Gastroesophageal sphincter (tissue), 4 donors: ENCODE results near the gene ZNF35. TPM values are rescaled to one million over a fixed set of nuclear protein-coding genes. Genes with fewer than 3 reads are reported as not detected.

Experiments used
- ATAC-seq: fragments of 150-250 bp; one replicate; pipeline ENCODE4 v1.9.1; 2016; ENCODE audit warnings: mild to moderate bottlenecking, moderate library complexity
- H3K27ac ChIP-seq, 4 donors: fragments of 200-600 bp; sonication (generic) in 3 of 4; 1 replicate in 3 of 4; 2 replicates in 1 of 4; pipeline ENCODE4 v1.5.1; 2016 to 2019
- H3K27me3 ChIP-seq: fragments of 200-600 bp; sonication (generic); one replicate; pipeline ENCODE4 v1.5.1; 2019
- H3K36me3 ChIP-seq, 2 donors: fragments of 200-600 bp; sonication (generic); one replicate each; pipeline ENCODE4 v1.5.1; 2019; ENCODE audit warnings: control low read depth in 1 of 2
- H3K4me1 ChIP-seq, 3 donors: fragments of 200-600 bp; sonication (generic); 1 replicate in 2 of 3; 2 replicates in 1 of 3; pipeline ENCODE4 v1.5.1; 2016 to 2019; ENCODE audit warnings: control low read depth in 2 of 3
- H3K4me3 ChIP-seq, 2 donors: fragments of 200-600 bp; sonication (generic); one replicate each; pipeline ENCODE4 v1.5.1; 2019; ENCODE audit warnings: mild to moderate bottlenecking in 1 of 2, moderate library complexity in 1 of 2
- H3K9me3 ChIP-seq, 3 donors: fragments of 200-600 bp; sonication (generic); one replicate each; pipeline ENCODE4 v1.5.1; 2017 to 2019; ENCODE audit warnings: control low read depth in 2 of 3
- EP300 ChIP-seq: sonication (generic); formaldehyde crosslinking; IDR thresholded peaks from one replicate; pipeline ENCODE4 v1.6.1; 2017; ENCODE audit warnings: antibody characterized with exemption, mild to moderate bottlenecking
- POLR2A ChIP-seq, 2 donors: fragments of 450-650 bp; IDR thresholded peaks; one replicate each; pipeline ENCODE4 v1.6.1; 2017; ENCODE audit warnings: antibody characterized with exemption in 2 of 2, mild to moderate bottlenecking in 2 of 2, moderate library complexity in 1 of 2
- POLR2AphosphoS5 ChIP-seq: sonication (generic); formaldehyde crosslinking; IDR thresholded peaks from one replicate; pipeline ENCODE4 v1.6.1; 2017; ENCODE audit warnings: antibody characterized with exemption
- WGBS, 2 donors: methylation state at CpG; one replicate each; pipeline ENCODE4 v1.1.5; 2018; ENCODE audit warnings: low coverage in 1 of 2; 5-methylcytosine and 5-hydroxymethylcytosine counted together
- total RNA-seq, 4 donors: library from RNA; depleted of rRNA; stranded (reverse); fragments of >200 nt; gene quantifications; one replicate each; pipeline ENCODE4 v1.1.0, GENCODE V29; 2016
- TF ChIP-seq, protein P1 (sequence below), 4 experiments: fragments of 200-600 bp in 2 of 4; fragments of 450-650 bp in 2 of 4; sonication (generic) in 1 of 4; IDR thresholded peaks; one replicate each; pipeline ENCODE4 v1.5.1; 2017 to 2019; ENCODE audit warnings: antibody characterized with exemption in 4 of 4, mild to moderate bottlenecking in 2 of 4, moderate library complexity in 2 of 4

Gene ZNF35
- total RNA-seq, 4 donors from 2014 or later: 9.1 to 27.6 (median 13.1) TPM

- 64 to 79% methylated on average over 1 of the region's 1 CpG for WGBS, 2 donors
- H3K9me3 ChIP-seq: no peaks in the 10 kb centered on the region
- H3K4me3 ChIP-seq: no peak overlapping the region
- no peaks in the 10 kb centered on the region for H3K27me3 ChIP-seq
- peaks cover 9 to 43% of the 10 kb centered on the region in 2 donors for H3K36me3 ChIP-seq
- H3K27ac ChIP-seq: no peak overlapping the region
- TF ChIP-seq POLR2A (IDR thresholded peaks at IDR 0.05) (no peak), POLR2AphosphoS5 (no peak), EP300 (no peak)
- TF ChIP-seq, protein P1, sequence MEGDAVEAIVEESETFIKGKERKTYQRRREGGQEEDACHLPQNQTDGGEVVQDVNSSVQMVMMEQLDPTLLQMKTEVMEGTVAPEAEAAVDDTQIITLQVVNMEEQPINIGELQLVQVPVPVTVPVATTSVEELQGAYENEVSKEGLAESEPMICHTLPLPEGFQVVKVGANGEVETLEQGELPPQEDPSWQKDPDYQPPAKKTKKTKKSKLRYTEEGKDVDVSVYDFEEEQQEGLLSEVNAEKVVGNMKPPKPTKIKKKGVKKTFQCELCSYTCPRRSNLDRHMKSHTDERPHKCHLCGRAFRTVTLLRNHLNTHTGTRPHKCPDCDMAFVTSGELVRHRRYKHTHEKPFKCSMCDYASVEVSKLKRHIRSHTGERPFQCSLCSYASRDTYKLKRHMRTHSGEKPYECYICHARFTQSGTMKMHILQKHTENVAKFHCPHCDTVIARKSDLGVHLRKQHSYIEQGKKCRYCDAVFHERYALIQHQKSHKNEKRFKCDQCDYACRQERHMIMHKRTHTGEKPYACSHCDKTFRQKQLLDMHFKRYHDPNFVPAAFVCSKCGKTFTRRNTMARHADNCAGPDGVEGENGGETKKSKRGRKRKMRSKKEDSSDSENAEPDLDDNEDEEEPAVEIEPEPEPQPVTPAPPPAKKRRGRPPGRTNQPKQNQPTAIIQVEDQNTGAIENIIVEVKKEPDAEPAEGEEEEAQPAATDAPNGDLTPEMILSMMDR (IDR thresholded peaks at IDR 0.05): no peak
- peaks cover 0 to 19% (median 4%) of the 10 kb centered on the region in 3 donors for H3K4me1 ChIP-seq
- no peak for ATAC-seq
Observed at GRCh38 chr3:44649709-44650108, 1.2 kb downstream of the ZNF35 start.

- Histone ChIP-seq H3K9me3 (peaks cover 0 to 25% (median 0%) of the 10 kb centered on the region in 3 donors), H3K4me3 (no peak overlapping the region), H3K27ac (no peak overlapping the region), H3K4me1 (peaks cover 0 to 8% (median 0%) of the 10 kb centered on the region in 3 donors), H3K27me3 (no peaks in the 10 kb centered on the region), H3K36me3 (peaks cover 15 to 86% of the 10 kb centered on the region in 2 donors)
- WGBS, 2 donors: 83 to 89% methylated on average over 2 to 5 of the region's 5 CpGs
- ATAC-seq: no peak
- TF ChIP-seq, protein P1 (IDR thresholded peaks at IDR 0.05): no peak
- no peak for TF ChIP-seq EP300
- TF ChIP-seq POLR2A (IDR thresholded peaks at IDR 0.05): no peak
- TF ChIP-seq POLR2AphosphoS5: no peak
Observed at GRCh38 chr3:44654039-44654438, 5.5 kb downstream of the ZNF35 start.

DNA sequence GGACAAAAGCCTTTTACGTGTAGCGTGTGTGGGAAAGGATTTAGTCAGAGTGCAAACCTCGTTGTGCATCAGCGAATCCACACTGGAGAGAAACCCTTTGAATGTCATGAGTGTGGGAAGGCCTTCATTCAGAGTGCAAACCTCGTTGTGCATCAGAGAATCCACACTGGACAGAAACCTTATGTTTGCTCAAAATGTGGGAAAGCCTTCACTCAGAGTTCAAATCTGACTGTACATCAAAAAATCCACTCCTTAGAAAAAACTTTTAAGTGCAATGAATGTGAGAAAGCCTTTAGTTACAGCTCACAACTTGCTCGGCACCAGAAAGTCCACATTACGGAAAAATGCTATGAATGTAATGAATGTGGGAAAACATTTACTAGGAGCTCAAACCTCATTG, 10.5 kb downstream of the ZNF35 start:
- no peaks in the 10 kb centered on the region for H3K27me3 ChIP-seq

DNA sequence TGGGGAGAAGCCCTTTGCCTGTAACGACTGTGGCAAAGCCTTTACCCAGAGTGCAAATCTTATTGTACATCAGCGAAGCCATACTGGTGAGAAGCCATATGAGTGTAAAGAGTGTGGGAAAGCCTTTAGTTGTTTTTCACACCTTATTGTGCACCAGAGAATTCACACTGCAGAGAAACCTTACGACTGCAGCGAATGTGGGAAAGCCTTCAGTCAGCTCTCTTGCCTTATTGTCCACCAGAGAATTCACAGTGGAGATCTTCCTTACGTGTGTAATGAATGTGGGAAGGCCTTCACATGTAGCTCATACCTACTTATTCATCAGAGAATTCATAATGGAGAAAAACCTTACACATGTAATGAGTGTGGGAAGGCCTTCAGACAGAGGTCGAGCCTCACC, 10.9 kb downstream of the ZNF35 start:
- no peak overlapping the region for H3K27ac ChIP-seq
- H3K36me3 ChIP-seq: peaks cover 13 to 77% of the 10 kb centered on the region in 2 donors
- H3K9me3 ChIP-seq: peaks cover 0 to 44% (median 0%) of the 10 kb centered on the region in 3 donors
- no peaks in the 10 kb centered on the region for H3K4me1 ChIP-seq
- no peak for TF ChIP-seq POLR2A (IDR thresholded peaks at IDR 0.05)
- TF ChIP-seq, protein P1 (IDR thresholded peaks at IDR 0.05): no peak
- no peak for TF ChIP-seq EP300
- TF ChIP-seq POLR2AphosphoS5: no peak
- WGBS, 2 donors: 96 to 97% methylated on average over 5 to 6 of the region's 6 CpGs
- H3K4me3 ChIP-seq: no peak overlapping the region
- ATAC-seq: no peak
- no peaks in the 10 kb centered on the region for H3K27me3 ChIP-seq

More for the DNA sequence above, 10.5 kb downstream of the ZNF35 start:
- H3K4me1 ChIP-seq: no peaks in the 10 kb centered on the region
- 91 to 98% methylated on average over 7 of the region's 7 CpGs for WGBS, 2 donors
- H3K36me3 ChIP-seq: peaks cover 13 to 81% of the 10 kb centered on the region in 2 donors
- H3K4me3 ChIP-seq: no peak overlapping the region
- H3K27ac ChIP-seq: no peak overlapping the region
- TF ChIP-seq, protein P1 (IDR thresholded peaks at IDR 0.05): no peak
- TF ChIP-seq POLR2AphosphoS5: no peak
- ATAC-seq: no peak
- H3K9me3 ChIP-seq: peaks cover 0 to 44% (median 0%) of the 10 kb centered on the region in 3 donors

DNA sequence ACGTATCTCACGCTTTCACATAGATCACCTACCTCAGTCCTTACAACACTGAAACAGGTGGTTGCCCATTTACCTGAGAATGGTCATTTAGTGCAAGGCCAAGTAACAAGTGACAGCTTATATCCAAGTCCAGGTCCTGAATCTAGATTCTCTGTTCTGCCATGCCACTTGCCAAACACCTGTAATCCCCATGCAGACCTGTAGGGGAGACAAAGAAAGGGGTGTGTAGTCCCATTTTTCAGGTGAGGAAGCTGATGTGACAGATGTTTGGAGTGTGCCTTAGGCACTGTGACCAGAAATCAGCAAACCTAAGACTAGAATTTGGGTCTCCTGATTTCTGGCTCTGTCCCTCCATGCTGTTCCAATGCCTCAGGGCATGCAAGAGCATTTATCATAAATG, 12.7 kb downstream of the ZNF35 start:
- 90 to 97% methylated on average over 2 of the region's 2 CpGs for WGBS, 2 donors

More for the DNA sequence above, 12.7 kb downstream of the ZNF35 start:
- peaks cover 13 to 59% of the 10 kb centered on the region in 2 donors for H3K36me3 ChIP-seq
- no peaks in the 10 kb centered on the region for H3K27me3 ChIP-seq
- no peak for ATAC-seq
- no peaks in the 10 kb centered on the region for H3K4me1 ChIP-seq
- no peak for TF ChIP-seq EP300
- H3K4me3 ChIP-seq: no peak overlapping the region
- H3K9me3 ChIP-seq: peaks cover 0 to 44% (median 0%) of the 10 kb centered on the region in 3 donors
- no peak overlapping the region for H3K27ac ChIP-seq
